HG03159 (cell line): ENCODE data around the gene PLD5.
"Not testable (repeated sequence)": the region's sequence is repeated elsewhere in the genome, so short reads cannot be mapped to it uniquely, and the experiment has no call there.

Experiments
- ATAC-seq: cut with Tn5 transposase; IDR thresholded peaks from one replicate; pipeline ENCODE4 v1.9.1; 2021; ENCODE audit warnings: mild to moderate bottlenecking, moderate library complexity; ENCODE audit not compliant: unreplicated experiment

Gene PLD5

DNA sequence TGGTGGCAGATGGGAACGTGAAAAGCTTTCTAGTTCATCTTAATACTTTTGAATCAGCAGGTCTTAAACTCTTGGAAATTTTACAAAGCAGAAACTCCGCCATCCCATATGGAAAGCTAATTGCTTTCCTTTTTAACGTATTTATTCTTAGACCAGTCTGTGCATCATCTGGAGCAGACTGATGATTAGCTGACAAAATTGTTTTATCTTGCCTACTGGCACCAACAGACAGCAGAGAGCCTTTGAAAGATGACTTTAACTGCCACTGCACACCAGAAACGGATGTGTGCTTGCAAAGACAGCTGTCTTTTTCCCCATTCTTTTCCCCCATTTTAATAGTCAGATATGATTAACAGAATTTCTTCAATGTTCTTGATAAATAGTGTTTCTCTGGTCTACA, 97.0 kb downstream of the PLD5 start:
- ATAC-seq = no peak

- no peak for ATAC-seq
These were observed 98.1 kb downstream of the PLD5 start for GRCh38 chr1:242426271-242426905.

DNA sequence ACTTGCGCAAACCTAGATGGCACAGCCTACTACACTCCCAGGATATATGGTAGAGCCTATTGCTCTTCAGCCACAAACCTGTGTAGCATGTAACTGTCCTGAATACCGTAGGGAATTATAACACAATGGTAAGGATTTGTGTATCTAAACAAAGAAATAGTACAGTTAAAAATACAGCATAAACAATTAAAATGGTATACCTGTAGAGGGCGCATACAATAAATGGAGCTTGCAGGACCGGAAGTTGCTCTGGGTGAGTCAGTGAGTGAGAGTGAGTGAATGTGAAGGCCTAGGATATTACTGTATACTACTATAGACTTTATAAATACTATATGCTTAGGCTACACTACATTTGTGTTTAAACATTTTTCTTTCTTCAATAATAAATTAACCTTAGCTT, 99.3 kb downstream of the PLD5 start:
- ATAC-seq = peak; percentile 66

DNA sequence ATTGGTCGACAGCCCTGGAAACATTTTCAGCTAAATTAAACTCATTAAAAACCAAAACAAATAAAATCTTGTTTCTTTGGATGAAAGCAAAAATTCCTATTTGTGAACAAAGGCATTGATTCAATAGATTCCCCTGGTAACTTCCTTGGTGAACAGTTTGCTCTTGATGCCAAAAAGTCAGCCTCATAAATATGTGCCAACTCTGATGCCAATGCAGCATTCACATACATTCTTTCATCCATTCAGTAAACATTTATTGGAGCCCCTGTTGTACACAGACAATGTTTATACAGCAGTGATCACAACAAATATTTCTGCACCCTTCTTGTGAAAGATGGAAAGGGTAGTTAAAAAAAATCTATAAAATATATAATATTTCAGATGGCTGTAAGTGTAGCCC, 107.8 kb downstream of the PLD5 start:
- no peak for ATAC-seq

DNA sequence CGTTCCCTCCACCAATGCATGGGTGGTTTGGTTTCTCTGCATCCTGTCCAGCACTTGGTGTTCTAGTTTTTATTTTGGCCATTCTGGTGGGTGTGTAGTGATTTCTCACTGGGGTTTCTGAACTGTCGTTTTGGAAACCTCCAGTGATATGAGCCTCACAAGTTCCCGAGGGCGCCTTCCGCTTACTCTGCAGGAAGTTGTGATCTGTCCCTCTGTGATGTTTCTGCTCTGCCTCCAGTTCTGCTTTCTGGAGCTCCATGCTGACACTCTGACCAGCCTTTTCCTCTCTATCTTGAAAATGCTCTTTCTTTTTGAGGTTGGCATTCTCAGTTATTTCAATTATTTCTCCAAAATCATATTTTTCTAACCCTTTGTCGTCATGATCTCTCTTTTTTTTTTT, 111.6 kb downstream of the PLD5 start:
- ATAC-seq = no peak

DNA sequence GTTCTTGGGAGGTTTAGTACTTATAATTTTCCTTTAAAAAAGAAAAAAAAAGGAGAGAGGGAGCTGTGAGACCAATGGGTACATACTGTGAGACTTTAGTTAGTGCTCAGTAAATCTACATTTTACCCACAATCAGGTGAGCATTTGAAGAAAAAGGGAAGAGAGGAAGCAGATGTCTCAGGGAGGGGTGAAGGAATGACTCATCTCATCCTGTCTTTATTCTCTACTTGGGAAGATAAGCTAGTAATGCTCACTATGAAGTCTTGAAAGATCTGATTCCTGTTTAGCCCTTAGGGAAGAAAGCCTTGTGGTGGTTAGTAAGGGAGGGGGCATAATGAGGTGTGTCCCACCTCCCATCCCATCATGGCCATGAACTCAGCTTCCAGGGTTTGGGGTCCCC, 112.6 kb downstream of the PLD5 start:
- no peak for ATAC-seq

DNA sequence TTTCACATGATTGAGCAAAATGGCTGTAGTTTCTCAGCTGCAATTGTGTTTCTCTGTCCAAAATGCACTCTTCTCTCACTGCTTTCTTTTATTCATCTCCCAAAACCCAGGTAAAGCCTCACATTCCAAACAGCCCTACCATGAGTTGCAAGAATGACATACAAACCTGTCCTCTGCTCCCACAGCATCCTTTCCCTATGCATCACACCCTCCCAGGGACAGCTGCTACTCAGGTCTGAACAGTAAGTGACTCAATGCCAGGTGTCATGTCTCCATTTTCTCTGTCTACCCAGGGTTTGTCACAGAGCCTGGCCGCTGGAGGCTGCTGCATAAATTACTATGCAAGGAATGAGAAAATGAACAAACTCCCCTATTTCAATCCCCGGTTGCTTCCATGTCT, 118.5 kb downstream of the PLD5 start:
- ATAC-seq = no peak

DNA sequence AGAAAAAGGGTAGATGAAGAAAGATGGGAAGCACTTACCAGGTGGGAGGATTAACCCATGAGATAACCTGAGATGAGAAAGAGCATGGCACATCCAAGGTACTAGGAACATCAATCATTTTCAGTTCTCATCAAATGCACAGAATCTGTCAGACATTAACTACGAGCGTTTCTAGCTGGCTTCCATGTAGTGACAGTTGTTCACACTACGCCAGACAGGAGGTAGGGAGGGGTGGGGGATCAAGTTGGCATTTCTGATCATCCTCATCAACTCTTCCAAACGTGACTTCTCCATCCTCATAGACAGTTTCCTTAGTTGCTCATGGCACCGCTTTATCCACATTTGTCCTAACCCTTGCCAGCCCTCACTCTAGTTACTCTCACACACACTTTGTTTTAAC, 120.2 kb downstream of the PLD5 start:
- ATAC-seq = no peak

DNA sequence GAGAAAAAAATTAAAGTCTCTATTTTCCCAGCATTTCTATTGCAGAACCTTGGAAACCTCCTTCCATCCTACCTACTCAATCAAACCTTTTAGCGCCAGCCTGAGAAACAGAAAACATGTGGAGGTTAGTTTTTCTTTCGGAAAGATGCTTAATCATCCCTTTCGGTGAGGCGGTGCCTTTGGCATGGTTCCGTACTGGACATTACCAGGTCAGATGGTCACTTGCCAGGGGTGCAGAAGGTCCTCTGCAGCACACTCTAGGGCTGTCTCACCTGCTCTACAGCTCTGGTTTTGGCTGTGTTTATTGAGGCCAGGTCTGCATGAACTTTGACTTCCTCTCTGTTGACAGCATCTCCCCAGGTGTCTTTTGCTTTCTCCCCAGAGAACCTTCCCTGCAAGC, 121.5 kb downstream of the PLD5 start:
- no peak for ATAC-seq

DNA sequence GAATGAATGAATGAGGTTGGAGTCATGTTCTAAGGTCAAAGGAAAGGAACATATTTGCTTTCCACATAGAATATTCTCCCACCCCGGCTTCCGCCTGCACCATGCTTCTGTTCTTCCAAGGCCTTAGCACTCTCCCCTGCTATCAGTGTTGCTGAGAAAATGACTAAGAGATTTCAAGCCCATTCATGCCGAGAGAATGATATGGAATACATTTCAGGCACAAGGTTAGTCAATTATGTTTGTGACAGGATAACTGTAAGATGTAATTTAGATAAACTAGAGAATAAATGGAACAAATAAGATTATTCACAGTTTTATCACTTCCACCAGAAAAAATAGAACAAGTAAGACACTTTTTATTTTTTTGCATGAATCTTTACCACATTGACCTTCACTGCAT, 122.6 kb downstream of the PLD5 start:
- ATAC-seq = no peak

DNA sequence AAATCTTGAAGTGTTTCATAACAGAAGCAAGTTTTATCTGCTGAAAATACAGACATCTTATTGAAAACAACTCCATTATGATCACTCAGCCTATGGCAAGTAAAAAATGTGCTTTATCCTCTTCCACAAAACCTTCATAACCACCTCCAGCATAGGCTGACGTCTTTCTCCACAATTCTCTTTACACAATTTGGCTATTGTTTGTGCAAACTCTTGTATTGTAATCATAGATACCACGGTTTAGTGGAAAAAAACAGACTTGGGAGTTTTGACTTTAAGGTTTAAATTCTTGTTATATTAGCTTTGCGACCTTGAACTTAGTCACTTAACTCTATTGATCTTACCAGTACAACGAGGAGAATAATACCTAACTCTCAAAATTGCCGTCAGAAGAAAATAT, 126.1 kb downstream of the PLD5 start:
- no peak for ATAC-seq

GRCh38 chr1:242391896-242392295, 132.6 kb downstream of the PLD5 start:
- no peak for ATAC-seq

DNA sequence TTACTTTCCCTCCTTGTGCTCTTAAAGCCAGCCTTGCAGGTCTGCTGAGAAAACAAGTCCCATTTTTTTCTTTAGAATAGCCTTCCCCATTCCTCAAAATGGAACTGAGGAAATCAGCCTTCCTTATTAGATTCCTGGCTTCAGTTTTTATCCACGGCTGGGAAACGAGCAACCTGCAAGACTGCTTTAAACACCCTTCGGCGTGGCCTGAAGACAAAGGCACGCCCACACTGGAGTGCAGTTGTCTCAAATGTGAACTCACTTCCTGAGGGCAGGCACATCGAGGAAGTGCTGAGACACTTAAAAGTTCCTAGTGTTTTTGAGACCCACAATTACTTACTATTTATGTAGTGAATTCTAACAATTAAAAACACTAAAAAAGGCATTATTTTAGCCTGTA, 148.4 kb downstream of the PLD5 start:
- not testable (repeated sequence) for ATAC-seq

DNA sequence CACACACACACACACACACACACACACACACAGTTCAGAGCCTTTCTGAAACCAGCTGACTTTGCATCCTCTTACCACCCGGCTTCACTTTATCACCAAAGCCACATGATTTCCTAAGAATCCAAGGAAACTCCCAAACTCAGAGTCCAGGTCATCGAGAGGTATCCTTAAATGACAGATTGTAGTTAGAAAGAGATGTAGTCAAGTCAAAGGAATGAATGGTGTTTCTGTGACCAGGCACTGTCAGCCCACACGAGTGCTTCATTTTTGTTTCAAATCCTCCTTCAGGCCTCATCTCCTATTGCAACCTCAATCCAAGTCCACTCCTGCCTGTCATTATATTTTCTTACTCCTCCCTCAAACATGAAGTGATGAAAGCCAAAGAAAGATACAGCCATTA, 174.1 kb downstream of the PLD5 start:
- ATAC-seq = not testable (repeated sequence)

- no peak for ATAC-seq
These were observed 174.9 kb downstream of the PLD5 start for GRCh38 chr1:242349636-242350035.

DNA sequence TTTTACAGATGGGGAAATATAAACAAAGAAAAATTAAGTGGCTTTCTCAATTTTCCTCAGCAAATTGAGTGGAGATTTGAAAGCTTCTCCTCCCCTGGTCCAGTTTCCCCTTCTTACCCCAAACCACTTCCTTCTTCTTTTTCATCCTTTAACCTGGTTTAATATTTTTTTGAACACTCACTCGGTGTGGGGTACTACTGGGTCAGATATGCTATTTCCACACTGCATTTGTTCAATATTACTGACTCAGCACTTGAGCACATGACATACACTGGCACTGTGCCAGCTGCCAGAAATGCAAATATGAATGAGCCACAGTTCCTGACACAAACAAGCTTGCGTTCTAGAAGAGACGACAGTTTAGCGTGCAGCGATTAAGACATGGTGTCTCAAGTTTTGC, 193.6 kb downstream of the PLD5 start:
- peak; percentile 74 for ATAC-seq

GRCh38 chr1:242327381-242327780, 197.1 kb downstream of the PLD5 start:
- not testable (repeated sequence) for ATAC-seq

- ATAC-seq = not testable (repeated sequence)
These were observed 202.5 kb downstream of the PLD5 start for GRCh38 chr1:242321981-242322380.

GRCh38 chr1:242318140-242318539, 206.4 kb downstream of the PLD5 start:
- no peak for ATAC-seq

- not testable (repeated sequence) for ATAC-seq
These were observed 209.6 kb downstream of the PLD5 start for GRCh38 chr1:242314865-242315264.

DNA sequence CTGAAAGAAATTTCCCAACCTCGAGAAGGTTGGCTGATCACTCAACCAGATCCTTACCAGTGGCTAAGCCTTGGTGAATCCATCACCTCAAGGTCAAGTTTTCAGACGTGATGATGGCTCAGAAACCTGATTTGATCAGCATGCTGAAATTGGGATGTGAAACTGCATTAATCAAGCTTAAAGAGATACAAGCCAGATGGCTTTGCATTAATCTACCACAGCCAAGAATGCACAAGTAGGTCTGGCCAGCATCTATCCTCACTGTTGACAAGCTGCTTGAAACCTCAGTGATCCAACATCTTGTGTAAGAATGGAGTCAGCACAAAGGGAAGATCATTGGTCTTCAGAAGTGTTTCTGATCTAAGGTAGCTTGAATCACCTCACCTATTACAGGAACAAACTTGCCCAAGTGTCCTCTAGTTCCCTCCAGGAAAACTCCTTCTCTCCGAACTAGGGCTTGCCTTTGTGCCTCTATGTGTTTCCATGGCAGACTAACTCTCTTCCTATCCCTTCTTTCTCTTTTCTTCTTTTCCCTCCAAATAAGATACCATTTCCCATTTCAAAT, 210.3 kb downstream of the PLD5 start:
- ATAC-seq = not testable (repeated sequence)

- not testable (repeated sequence) for ATAC-seq
These were observed 215.8 kb downstream of the PLD5 start for GRCh38 chr1:242308681-242309080.

- ATAC-seq = not testable (repeated sequence)
These were observed 230.7 kb downstream of the PLD5 start for GRCh38 chr1:242293781-242294180.
